Ectodermal cell (in vitro differentiated cells): ENCODE data around the gene BYSL.

Experiments used
- H3K27ac ChIP-seq: 2 replicates; pipeline ENCODE4 v1.7.0; 2013; ENCODE audit warnings: mild to moderate bottlenecking, low read depth, low read length; ENCODE audit not compliant: insufficient read depth, poor library complexity, severe bottlenecking
- H3K27me3 ChIP-seq: 2 replicates; pipeline ENCODE4 v1.7.0; 2013; ENCODE audit warnings: mild to moderate bottlenecking, low read length; ENCODE audit not compliant: insufficient read depth, control insufficient read depth, poor library complexity, severe bottlenecking
- H3K36me3 ChIP-seq: one replicate; pipeline ENCODE4 v1.7.0; 2013; ENCODE audit warnings: low read length; ENCODE audit not compliant: control insufficient read depth, insufficient read depth
- H3K4me1 ChIP-seq: one replicate; pipeline ENCODE4 v1.7.0; 2013; ENCODE audit warnings: low read length; ENCODE audit not compliant: control insufficient read depth, insufficient read depth
- H3K4me3 ChIP-seq: 2 replicates; pipeline ENCODE4 v1.7.0; 2013; ENCODE audit warnings: low read depth, low read length, control low read depth; ENCODE audit not compliant: insufficient read depth
- H3K9me3 ChIP-seq: 2 replicates; pipeline ENCODE4 v1.7.0; 2013; ENCODE audit warnings: mild to moderate bottlenecking, low read length, moderate library complexity; ENCODE audit not compliant: control insufficient read depth
- WGBS, 2 experiments: methylation state at CpG; one replicate each; pipeline ENCODE4 v1.1.7; 2013; ENCODE audit warnings: missing lambda C conversion rate in 2 of 2; 5-methylcytosine and 5-hydroxymethylcytosine counted together

BYSL gene

DNA sequence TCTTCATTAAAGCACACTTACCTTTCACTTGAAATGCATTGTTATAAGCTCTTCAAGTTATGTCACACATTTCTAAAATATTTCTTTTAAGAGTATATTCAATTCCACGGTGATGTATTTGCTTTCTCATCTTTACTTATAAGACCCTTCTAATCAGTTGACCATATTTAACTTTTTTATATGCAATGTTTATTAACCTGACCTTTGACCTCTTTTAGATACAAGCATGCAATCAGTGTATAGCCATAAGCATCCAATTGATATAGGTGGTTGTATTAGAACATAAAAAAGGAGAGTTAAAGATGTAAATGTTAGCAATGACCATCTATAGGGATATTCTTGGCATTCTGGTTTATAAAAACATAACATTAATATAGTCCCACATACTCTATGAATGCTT lies 35.4 kb upstream of the BYSL start:
- Histone ChIP-seq H3K4me1 (peaks cover 11% of the 10 kb centered on the region), H3K36me3 (no peaks in the 10 kb centered on the region), H3K27ac (no peak overlapping the region), H3K9me3 (no peaks in the 10 kb centered on the region), H3K4me3 (no peak overlapping the region), H3K27me3 (no peaks in the 10 kb centered on the region)
- 88 to 100% methylated on average over 1 of the region's 1 CpG for WGBS, 2 experiments

DNA sequence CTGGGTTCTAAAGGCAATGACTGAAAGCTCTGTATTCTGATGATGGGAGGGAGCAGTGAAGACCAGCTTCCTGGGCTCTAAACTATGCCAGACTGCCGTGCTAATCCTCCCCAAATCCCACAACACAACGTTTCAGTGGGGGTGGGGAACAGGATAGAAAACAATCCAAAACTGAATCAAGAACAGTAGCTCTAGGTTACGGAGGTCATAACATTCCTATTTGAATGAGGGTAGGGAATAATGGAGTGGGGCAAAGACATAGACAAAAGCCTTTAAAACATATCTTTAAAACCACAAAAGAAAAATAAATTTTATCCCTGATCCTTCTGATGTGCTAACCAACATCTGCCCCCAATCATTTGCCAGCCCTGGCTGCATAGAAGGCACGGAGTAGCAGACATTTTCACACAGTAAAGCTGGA lies 34.0 kb upstream of the BYSL start:
- peak overlapping the region; percentile 75 for H3K27ac ChIP-seq
- no peaks in the 10 kb centered on the region for H3K9me3 ChIP-seq
- H3K27me3 ChIP-seq = no peaks in the 10 kb centered on the region
- no peak overlapping the region for H3K4me3 ChIP-seq
- H3K4me1 ChIP-seq = peaks cover 11% of the 10 kb centered on the region
- WGBS, 2 experiments = 7 to 10% methylated on average over 2 to 3 of the region's 4 CpGs
- H3K36me3 ChIP-seq = no peaks in the 10 kb centered on the region

DNA sequence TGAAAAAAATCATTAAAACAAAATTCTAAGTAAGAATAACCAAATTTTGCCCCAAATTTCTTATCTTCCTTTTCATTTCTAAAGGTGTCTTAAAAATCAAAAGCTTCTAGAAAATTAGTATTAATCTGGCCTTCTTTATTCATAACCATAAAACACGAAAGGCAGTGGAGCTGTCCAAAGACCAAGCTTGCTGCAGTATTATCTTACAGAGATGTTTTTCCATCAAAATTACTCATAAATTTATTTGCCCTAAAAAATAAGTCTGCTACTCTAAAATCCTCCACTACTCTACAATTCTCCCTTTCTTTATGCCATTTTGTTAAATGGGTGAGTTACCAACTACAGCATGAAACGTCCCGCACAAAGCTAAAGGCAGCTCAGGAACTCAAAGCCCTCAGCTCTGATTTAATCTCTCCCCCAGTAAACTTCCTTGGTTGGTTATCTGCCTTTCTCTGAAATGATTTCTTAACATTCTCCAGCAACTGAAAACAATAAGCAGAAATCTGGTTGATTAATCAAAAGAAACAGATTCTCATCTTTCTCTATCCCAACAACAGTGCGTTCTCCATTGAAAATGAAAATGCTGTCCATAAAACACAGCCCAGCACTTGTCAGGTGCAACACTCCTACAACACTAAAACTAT lies 28.3 kb upstream of the BYSL start:
- Histone ChIP-seq H3K4me3 (peak overlapping the region; percentile 64), H3K9me3 (no peaks in the 10 kb centered on the region), H3K27ac (no peak overlapping the region), H3K4me1 (no peaks in the 10 kb centered on the region), H3K27me3 (no peaks in the 10 kb centered on the region), H3K36me3 (no peaks in the 10 kb centered on the region)
- WGBS, 2 experiments = 57 to 64% methylated on average over 4 of the region's 4 CpGs

DNA sequence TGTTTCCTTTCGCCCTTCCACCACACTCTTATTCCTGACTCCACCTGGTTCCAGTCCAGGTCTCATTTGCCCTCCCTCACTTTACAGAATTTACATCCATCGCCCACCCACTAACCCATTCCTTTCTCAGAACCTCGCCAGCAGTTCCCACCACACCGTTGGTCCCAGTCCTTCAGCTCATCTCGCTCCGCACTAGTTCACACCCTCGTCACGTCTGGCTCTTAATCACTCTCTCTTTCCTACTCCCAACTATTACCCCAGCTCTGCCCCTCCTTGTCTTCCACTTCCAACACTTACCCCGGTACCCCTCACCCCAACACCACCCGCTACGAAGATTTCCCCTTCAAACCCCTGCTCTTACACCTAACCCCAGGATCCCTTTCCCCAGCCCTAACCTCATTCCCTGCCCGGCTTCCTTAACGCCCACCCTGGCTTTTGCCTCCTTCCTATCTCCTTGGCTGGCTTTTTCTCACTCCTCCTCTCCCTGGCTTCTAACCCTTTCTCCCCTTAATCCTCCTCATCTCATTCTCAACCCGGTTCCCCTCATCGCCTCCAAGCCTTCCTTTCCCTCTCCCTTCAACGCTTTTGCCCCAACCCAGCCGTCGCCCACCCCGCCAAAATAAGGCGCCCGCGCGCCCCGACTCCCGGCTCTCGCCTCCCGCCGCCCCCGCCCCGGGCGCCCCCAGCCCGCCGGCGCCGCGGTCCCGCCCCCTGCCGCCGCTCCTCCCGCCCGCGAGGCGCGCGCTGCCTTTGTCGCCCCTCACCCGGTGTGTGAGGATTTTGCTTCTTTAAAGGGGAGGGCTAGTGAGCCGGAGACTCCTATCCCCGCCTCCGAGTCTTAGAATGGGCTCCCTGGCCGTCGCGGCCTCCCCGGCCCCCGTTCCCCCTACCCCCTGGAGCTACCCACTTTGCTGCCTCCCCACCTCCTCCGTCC lies 26.7 kb upstream of the BYSL start:
- Histone ChIP-seq H3K27me3 (no peaks in the 10 kb centered on the region), H3K4me1 (no peaks in the 10 kb centered on the region), H3K36me3 (no peaks in the 10 kb centered on the region), H3K4me3 (peak overlapping the region; percentile 64), H3K27ac (peak overlapping the region; percentile 56), H3K9me3 (no peaks in the 10 kb centered on the region)
- 0 to 1% methylated on average over 54 to 55 of the region's 56 CpGs for WGBS, 2 experiments

DNA sequence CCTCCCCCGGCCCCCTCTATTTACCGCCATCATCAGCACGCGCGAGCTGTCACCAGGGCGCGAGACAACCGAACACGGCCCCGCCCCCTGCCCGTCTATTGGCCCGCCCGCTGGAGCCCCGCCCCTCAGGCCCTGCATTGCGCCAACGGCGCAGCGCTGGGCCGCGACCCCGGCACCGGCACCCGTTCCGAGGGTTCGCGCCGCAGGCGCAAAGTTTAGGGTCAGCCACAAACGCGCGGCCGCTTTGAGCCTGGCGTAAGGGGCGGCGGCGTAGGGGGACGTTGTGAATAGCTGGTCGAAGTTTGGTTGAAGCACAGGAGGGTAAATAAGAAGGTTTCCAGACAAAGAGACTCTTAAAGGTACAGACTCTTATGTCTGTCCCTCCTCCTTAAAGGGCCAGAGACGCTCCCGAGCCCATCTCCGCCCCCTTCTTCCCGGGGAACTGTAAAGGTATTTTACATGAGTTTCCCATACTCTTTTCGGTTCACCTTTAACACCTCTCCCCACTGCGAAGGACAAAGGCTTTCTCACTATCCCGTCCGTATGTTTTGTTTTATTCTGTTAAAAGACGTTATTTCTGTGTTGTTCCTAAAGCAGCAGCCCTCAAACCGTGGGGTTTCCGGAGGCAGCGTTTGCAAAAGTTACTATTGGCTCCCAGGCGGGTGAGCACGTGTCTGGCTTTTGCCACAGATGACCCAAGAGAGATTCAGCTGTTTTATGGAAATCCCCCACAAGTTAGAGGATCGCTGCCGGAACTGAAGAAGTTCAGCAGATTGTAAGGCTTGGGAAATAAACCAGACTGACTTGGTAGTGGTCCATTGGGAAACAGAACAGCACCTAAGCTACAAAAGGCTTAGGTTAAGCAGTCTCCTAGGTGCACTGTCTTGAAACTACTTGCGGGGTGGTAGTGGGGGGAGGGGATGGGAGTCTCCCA lies 25.7 kb upstream of the BYSL start, which contains the start of gene USP49:
USP49 (minus strand) TSS at position 76 of the 934 bp plus-strand sequence. CDS start 88,392 bp downstream, outside the sequence.
- Histone ChIP-seq H3K9me3 (no peaks in the 10 kb centered on the region), H3K36me3 (no peaks in the 10 kb centered on the region), H3K4me3 (peak within 1 kb of the TSS; percentile 64), H3K27ac (peak within 1 kb of the TSS; percentile 95), H3K27me3 (no peaks in the 10 kb centered on the region), H3K4me1 (no peaks in the 10 kb centered on the region)
- 0 to 1% methylated on average over 54 of the region's 55 CpGs for WGBS, 2 experiments

DNA sequence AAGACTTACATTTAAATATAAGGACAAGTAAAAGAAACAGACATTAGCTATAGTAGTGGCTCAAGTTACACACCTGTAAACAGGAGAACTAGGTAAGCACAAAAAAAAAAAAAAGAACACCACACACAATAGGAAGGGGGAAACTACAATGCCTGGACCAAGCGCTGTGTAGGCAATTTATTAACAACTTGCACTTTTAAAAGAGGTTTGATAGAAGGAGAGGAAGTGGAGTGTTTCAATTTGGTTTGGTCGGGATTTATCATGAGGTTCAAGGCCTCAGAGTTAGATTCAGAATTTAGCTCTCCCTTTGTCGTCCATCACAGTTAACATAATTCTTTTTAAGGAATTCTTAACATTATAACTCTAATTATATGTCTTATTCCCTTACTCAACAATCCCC lies 25.0 kb upstream of the BYSL start:
- 44 to 66% methylated on average over 1 to 3 of the region's 3 CpGs for WGBS, 2 experiments
- no peaks in the 10 kb centered on the region for H3K9me3 ChIP-seq
- no peaks in the 10 kb centered on the region for H3K27me3 ChIP-seq
- no peaks in the 10 kb centered on the region for H3K4me1 ChIP-seq
- H3K27ac ChIP-seq = peak overlapping the region; percentile 95
- H3K36me3 ChIP-seq = peaks cover 3% of the 10 kb centered on the region
- H3K4me3 ChIP-seq = peak overlapping the region; percentile 64

DNA sequence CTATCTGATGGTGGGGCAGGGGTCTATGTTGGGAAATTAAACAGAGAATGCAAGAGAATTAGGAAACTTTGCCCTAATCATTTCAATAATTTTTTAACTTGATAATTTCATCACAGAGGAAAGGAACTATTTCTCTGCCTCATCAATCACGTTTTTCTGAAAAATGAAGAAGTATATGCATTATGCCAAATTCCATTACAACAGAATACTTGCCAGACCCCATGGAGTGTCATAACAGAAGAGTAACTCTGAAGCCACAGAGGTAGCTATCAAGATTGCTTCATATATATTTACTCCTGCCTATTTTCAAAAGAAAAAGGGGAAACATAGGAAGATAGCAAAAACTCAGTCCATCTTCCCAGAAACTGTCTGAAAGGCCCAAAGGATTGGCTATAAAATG lies 20.4 kb upstream of the BYSL start:
- Histone ChIP-seq H3K36me3 (peaks cover 11% of the 10 kb centered on the region), H3K4me1 (no peaks in the 10 kb centered on the region), H3K4me3 (no peak overlapping the region), H3K9me3 (no peaks in the 10 kb centered on the region), H3K27ac (no peak overlapping the region), H3K27me3 (no peaks in the 10 kb centered on the region)
- 90 to 100% methylated on average over 1 of the region's 1 CpG for WGBS, 2 experiments

DNA sequence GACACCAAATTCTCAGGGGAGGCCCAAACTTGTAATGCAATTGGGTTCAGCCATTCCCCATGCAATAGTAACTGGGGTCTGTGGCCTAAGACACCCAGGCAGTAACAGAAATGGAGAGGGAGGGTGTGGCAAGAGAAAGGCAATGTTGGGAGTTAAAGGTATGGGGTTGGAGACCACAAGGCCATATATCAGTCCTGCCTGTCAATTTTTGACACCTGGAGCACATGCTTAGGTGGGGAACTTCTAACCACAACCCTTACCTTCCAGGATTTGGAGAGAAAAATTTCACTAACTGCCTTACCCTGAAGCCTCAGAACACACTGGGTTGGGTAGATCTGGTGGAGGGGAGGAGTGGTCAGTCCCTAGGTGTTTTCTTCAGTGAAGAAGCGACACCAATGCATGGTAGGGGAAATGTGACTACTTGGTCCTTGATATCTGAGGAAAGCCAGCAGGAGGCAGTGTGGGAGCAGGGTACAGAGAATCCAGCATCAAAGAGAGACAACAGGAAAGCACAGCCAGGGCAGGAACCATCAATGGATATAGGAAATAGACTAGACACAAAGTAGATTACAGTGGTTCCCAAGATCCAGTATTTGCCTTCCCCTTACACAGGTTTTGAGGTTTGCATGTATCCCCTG lies 19.3 kb upstream of the BYSL start:
- no peak overlapping the region for H3K27ac ChIP-seq
- H3K27me3 ChIP-seq = no peaks in the 10 kb centered on the region
- peaks cover 19% of the 10 kb centered on the region for H3K36me3 ChIP-seq
- no peaks in the 10 kb centered on the region for H3K4me1 ChIP-seq
- no peak overlapping the region for H3K4me3 ChIP-seq
- WGBS, 2 experiments = 89 to 90% methylated on average over 1 of the region's 1 CpG
- no peaks in the 10 kb centered on the region for H3K9me3 ChIP-seq

DNA sequence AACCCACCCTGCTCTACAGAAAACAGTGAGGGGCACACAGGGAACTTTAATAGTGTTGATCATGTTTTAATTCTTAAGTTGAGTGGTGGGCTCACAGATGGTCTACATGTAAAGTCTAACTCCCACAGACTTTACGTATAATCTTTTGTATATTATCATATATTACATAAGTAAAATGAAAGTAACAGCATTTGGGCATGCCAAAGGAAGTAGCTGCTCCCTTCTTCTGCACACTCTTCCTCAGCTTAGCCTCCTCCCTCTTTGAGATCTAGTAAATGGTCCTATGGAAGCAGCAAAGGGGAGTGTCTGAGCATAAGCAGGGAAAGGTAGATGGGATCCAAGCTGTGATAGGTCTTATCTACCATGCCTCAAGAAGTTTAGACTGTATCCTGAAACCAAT lies 11.6 kb upstream of the BYSL start:
- Histone ChIP-seq H3K9me3 (no peaks in the 10 kb centered on the region), H3K4me1 (no peaks in the 10 kb centered on the region), H3K27me3 (no peaks in the 10 kb centered on the region), H3K27ac (no peak overlapping the region), H3K4me3 (no peak overlapping the region), H3K36me3 (peaks cover 21% of the 10 kb centered on the region)
- 100% methylated on average over 1 of the region's 1 CpG; no CpG with 5 or more reads in 1 of the 2 experiments for WGBS, 2 experiments
